GM19025 (cell line): ENCODE results near the gene TNFRSF18.
"Not testable (repeated sequence)": the region's sequence is repeated elsewhere in the genome, so short reads cannot be mapped to it uniquely, and the experiment has no call there.

Source experiments
- ATAC-seq: cut with Tn5 transposase; IDR thresholded peaks from one replicate; pipeline ENCODE4 v1.9.1; 2021; ENCODE audit warnings: mild to moderate bottlenecking, low read depth, moderate library complexity; ENCODE audit not compliant: unreplicated experiment

Gene TNFRSF18

DNA sequence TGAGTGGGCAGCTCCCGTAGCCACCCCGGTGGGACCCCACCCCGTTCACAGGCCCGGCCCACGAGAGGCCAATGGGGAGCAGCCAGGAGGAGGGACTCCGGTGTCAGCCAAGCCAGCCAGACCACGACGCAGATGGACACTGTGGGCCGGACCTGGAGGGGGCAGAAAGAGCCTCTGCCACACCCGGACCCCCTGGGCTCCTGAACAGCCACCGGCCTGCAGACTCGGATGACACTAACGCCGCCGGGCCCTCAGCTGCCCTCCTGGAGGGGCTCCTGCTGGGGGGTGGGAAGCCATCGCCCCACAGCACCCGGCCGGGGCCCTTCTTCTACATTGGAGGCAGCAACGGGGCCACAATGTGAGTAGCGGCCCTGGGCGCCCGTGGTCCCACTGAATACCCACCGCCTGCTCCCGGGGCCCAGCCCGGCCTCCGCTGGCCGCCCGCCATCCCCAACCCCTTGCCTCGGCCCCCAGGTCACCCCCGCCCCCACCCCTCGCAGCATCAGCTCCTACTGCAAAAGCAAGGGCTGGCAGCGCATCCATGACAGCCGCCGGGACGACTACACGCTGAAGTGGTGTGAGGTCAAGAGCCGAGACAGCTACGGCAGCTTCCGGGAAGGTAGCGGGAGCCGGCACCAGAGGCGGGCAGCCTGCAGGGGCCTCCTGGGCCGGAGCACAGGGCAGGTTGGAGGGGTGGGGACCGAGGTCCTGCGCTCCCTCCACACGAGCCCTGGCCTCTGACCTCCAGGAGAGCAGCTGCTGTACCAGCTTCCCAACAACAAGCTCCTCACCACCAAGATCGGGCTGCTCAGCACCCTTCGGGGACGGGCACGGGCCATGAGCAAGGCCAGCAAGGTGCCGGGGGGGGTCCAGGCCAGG lies 26.2 kb downstream of the TNFRSF18 start:
- no peak for ATAC-seq

GRCh38 chr1:1179346-1179982 lies 26.9 kb downstream of the TNFRSF18 start:
- ATAC-seq: no peak

DNA sequence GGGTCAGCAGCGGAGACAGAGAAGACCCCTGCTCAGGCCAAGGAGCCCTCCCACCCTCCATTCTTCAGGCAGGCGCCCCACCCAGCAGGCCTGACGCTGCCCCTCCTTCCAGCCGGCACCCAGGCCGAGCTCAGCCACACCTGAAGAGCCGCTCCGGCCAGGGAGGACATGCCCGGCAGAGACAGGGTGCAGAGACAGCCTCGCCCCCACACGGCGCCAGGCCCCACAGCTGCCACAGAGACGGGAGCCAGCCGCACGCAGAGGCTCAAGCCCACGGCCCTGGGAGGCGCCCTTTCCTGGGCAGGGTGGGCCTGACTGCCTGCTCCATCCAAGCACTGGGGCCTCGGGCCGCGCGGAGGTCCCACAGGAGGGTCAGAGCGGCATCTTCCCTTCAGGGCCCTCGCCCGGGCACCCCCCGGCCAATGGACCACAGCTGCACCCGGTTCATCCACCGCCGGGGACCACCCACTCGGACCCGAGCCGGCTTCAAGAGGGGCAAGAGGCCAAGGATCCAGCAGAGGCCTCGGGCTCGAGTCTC lies 27.5 kb downstream of the TNFRSF18 start:
- no peak for ATAC-seq

DNA sequence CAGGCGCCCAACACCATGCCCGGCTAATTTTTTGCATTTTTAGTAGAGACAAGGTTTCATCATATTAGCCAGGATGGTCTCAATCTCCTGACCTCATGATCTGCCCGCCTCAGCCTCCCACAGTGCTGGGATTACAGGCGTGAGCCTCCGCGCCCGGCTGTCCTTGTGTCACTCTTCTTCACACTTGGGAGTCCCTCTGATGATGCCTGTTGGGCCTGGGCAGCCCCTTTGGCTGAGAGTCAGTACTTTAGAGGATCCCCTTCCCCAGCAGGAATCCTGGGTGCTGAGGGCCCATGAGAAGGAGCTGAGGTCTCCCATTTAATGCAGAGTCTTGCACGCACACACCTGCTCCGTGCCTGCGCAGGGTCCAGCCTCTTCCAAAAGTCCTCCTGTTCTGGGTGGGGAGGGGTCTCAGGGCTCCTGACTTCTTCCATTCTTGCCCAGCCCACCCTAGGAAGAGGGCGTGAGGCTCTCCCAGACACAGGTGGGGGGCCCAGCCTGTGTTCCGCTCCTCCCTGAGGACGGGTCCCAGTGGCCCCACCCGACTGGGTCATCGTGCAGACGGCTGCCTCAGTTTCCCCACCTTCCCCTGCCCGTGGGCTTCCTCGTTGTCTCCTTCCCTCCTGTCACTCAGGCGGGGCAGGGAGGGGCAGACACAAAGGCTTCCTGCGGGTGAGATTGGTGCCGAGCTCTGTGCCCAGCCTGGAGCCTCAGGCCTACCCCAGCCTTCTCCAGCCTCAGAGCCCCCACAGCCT lies 28.8 kb downstream of the TNFRSF18 start:
- no peak for ATAC-seq

- no peak for ATAC-seq
Observed at GRCh38 chr1:1176931-1177330, 29.5 kb downstream of the TNFRSF18 start.

DNA sequence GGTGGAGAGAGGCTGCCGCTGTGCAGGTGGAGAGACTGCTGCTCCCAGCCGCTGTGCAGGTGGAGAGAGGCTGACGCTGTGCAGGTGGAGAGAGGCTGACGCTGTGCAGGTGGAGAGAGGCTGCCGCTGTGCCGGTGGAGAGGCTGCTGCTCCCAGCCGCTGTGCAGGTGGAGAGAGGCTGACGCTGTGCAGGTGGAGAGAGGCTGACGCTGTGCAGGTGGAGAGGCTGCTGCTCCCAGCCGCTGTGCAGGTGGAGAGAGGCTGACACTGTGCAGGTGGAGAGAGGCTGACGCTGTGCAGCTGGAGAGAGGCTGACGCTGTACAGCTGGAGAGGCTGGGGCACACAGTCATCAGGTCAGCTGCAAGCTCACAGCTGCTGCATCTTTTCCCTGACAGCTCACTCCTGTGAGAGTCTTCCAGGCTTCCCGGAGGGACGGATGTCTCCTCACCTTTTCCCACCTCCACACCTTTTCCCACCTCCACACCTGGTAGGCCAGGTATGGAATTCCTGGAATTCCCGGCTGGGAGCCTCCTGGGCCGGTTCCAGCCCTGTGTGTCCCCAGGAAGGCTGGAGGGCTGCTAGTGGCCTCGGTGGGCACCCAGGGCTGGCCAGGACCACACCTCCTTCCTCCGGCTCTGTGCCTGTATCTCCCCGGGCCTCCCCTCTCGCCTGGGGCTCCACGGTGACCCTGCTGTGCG lies 30.2 kb downstream of the TNFRSF18 start:
- not testable (repeated sequence) for ATAC-seq

DNA sequence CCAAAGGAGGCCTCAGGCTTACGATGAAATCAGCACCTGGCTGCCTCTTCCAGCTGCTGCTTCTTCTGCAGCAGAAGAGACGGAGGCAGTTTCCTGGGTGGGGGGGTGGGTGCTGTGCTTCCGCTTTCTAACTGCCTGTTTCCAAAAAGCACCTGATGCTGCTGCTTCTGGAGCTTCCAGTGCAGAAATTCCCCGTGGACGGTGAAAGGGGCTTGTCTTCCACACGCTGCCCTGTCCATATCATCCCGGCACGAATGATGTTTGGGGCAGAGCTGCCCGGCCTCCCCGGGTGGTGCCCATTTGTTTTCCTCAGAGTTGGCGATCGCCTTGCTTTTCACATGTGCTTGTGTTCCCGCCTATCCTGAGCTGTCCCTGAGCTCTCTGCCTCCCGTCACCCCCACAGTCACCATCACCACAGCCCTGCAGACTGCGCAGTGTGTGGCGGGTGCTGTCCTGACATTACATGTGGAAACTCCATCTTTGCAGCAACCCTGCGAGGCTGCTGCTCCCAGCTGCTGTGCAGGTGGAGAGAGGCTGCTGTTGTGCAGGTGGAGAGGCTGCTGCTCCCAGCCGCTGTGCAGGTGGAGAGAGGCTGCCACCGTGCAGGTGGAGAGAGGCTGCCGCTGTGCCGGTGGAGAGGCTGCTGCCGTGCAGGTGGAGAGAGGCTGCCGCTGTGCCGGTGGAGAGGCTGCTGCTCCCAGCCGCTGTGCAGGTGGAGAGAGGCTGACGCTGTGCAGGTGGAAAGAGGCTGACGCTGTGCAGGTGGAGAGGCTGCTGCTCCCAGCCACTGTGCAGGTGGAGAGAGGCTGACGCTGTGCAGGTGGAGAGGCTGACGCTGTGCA lies 30.9 kb downstream of the TNFRSF18 start:
- no peak for ATAC-seq

- ATAC-seq: no peak
Observed at GRCh38 chr1:1173793-1174415, 32.5 kb downstream of the TNFRSF18 start, which contains the start of gene TTLL10. Gene TTLL10, plus strand, starts transcription at chr1:1173880. Its CDS starts 5,336 bp downstream, at chr1:1179216.

DNA sequence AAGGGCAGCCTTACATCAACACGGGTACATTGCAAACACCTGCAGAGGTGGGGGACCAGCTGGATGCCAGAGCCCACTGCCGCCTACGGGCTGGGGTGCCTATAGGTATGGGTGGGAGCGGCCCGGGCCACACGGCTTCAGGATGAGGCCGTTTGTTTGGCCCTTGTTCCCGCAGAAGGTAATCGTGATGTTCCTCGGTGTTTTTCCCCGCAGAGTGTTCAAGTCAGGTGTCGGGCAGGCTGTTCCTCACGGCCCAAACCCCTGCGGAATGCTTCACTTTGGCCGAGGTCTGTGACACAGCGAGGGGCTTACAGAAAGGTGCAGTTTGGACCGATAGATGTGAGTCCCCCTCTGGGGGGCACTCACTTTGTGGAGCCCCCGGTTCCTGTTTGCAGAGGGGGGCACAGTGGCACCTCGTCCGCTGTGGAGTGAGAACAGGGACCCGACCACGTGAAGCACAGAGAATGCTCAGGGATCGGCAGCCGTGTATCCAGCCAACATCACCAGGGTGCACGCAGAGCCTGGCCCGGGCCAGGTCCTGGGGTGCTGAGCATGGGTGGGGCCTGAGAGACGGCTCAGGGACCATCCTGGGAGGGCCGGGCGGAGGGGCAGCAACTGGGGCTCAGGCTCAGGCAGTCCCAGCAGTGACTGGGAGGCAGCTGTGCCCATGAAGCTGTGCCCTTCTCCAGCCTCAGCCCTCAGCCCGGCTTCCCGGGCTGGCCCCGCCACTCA lies 33.2 kb downstream of the TNFRSF18 start:
- no peak for ATAC-seq

DNA sequence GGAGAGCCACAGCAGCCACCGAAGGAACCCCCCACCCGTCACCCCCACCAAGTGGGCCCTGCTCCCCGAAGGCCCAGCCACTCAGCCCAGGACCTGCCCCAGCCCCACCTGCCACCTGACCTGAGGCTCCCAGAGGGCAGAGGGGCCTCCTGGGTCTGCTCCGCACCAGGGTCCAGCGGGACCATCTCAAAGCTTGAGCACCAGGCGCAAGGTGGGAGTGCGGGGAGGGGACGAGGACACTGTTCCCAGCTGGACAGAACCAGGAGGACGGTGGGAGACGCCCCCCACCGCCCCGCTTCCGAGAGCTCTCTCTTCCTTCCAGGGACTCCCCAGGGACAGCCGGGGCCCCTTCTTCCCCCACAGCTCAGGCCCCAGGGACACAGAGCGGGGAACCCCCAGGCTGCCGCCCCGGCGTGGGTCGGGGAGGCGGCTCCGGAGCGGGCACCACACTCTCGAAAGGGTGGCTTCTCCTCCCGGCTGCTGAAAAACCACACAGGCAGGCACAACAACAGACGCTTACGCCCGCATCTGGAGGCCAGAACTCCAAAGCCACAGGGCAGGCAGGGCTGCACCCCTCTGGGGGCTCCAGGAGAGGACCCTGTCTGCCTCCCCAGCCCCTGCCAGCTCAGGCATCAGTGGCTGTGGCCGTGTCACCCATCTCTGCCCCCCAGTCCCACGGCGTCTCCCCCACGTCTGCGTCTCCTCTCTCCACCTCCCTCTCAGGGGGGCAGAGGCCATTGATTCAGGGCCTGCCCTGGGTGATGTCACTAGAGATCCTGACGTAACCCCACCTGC lies 34.6 kb downstream of the TNFRSF18 start:
- ATAC-seq: peak; percentile 43

- no peak for ATAC-seq
Observed at GRCh38 chr1:1171161-1171545, 35.2 kb downstream of the TNFRSF18 start.

GRCh38 chr1:1170215-1171091 lies 35.9 kb downstream of the TNFRSF18 start:
- ATAC-seq: no peak

- no peak for ATAC-seq
Observed at GRCh38 chr1:1169429-1170214, 36.8 kb downstream of the TNFRSF18 start.

DNA sequence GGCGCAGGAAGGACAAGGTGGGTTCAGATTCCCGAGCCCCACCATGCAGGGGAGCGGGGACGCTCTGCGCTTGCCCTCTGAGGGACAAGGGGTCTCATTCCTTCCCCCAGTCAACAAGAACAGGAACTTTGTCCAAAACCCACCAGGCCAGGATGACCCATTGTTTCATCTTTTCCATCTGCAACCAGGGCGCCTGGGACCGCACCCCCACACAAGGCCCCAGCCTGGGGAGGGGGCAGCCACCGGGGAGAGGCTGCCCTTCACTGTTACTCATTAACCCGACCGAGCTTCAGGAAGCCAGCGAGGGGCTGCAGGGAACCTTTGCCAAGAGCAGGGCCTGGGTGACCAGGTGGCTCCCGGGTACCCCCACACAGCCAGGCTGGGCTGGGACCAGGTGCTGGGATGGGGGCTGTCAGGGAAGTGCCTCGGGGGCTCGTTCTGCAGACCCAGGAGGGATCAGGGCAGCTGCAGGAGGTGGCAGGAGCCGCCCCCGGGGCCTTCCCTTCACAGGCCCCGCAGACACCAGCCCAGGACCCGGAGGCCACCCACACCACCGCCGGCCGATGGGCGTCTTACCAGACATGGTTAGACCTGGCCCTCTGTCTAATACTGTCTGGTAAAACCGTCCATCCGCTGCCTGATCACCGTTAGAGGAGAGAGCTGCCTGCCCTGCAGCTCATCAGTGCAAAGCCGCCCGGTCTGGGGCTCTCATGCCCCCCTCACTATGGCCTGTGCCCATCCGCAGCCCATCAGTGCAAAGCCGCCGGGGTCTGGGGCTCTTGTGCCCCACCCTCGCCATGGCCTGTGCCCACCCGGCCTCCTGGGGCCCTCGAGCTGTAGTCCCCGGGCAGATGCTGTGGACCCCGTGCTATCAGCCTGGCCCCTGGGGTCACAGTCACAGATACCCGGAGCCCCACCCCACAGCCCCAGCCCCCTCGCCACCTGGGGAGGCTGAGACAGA lies 37.7 kb downstream of the TNFRSF18 start:
- ATAC-seq: no peak
